Stimulated activated CD4-positive, alpha-beta T cell treated with anti-CD3 and anti-CD28 coated beads, Interleukin-2, amount 100 ng/mL, for 24 hours (primary cell): ENCODE measurements around the gene AK9.
A peak's percentile ranks its signal among the peaks of the same experiment; 100 is the strongest.
"Not testable (repeated sequence)": the region's sequence is repeated elsewhere in the genome, so short reads cannot be mapped to it uniquely, and the experiment has no call there.

ENCODE experiments used
- DNase-seq, 2 donors: peaks; one replicate each; pipeline ENCODE4 v3.0.0-alpha.2; 2020

The AK9 gene

DNA sequence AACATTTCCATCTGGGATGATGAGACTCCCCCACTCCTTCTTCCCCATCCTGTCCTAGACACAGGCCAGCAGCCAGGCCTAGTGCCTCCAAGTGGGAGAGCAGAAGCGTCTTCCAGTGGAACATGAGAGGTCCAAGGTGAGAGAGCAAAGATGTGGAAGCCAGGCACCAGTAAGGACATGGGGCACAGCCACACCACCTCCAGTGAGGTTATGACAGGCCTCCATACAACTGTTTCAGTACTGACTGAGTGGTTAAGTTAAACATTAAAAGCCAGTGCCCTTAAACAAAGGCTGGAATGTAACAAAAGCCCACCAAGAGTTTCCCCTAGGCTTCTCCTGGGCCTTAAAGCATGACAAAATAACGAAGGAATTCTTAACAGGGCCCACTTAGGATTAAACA lies 213.3 kb downstream of the AK9 start:
- DNase-seq: no peak

DNA sequence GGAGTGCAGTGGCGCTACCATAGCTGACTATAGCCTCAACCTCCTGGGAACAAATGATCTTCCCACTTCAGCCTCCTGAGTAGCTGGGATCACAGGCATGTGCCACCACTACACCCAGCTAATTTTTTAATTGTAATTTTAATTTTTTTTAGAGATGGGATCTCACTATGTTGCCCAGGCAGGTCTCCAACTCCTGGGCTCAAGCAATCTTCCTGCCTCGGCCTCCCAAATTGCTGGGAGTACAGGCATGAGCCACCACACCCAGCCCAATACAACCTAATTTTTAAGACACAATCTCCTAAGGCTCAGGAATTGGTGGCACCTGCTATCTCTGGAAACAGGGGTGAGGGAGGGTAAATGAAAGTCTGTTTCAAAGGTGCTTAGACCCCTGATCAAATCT lies 213.8 kb downstream of the AK9 start:
- no peak for DNase-seq

DNA sequence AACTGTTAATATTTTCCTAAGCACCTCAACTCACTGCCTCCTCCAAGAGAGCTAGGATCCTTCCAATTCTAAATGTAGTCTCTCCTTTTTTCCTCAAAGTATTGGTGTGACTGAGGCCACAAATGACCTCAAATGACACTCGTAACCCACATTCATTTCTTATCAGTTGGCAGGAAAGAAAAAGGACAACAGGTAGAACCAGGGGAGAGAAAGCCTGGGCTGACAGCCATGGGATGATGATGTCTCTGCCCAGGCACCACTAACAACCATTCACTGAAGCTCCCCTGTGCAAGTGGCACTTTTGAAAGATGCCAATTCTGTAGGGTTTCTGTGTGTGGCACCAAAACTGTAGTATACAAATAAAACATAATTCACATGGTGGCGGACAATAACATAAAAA lies 215.4 kb downstream of the AK9 start:
- DNase-seq: no peak

DNA sequence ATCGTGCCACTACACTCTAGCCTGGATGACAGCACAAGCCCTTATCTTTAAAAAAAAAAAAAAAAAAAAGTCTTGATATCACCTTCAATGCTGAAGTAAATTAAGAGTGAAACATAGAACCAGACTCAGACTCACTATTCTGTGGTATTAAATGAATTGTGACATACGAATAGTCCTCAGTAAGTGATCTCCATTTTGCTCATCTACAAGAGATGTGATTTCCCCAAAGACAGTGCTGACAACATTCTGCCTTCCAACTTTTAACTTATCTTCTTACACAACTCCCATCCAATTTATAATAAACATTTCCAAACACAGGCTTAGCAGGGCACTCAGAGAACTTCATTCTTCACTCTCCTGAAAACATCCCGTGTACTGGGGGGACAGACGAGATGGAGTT lies 216.0 kb downstream of the AK9 start:
- no peak for DNase-seq

DNA sequence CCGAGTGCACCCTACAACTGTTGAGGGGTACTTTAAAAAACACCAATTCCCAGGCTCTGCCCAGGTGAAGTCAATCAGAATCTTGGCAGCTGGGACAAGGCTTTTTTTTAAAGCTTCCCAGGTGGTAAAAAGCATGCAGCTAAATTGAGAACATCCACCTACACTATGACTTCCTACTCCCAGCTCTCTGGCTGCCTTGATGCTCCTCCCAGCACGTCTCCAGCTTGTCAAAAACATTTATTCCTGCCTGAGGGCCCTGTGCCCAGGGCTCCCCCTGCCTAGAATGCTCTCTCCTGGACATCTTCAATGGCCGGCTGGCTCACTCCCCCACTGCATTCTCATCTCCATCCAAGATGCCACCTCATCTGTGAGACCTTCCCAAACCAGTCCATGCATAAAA lies 217.9 kb downstream of the AK9 start:
- peak in 1 of 2 donors; percentile 13 for DNase-seq

DNA sequence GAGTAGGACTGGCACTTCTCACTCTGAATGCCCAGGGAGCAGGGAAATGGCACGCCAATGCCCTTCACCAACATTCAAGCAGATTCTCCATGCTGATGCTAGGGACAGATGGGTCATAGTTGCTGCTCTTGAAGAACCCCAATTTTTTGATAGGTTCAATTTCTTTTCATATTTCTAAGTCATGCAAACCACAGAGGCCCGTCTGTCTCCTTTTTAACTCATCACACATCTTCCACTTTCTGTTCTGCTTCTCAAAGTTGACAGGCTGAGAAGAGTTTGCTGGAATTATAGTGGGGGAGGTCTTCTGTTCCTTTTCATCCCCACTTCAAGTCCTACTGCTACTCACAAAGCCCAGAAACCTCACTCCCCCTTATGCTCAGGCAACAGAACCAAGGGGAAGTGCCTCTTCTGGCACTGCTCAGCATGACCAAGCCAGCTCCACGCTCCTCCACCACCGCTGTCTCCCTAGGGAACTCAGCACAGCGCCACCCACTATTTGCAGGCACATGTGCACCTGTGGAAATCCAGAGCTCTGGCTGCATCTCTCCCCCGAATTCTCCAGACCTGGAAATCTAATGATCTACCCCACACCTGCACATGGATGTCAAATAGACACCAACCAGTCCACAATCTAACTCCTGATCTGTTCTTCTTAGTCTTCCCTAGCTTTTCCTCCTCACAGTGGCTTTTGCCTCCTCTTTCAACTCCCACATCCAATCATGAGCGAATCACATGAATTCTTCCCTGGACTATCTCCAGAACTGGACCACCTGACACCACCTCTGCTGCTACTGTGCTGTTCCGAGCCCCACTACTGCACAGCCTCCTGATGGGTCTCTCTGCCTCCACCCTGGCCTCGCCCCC lies 218.6 kb downstream of the AK9 start:
- DNase-seq: peak in 1 of 2 donors; percentile 14

DNA sequence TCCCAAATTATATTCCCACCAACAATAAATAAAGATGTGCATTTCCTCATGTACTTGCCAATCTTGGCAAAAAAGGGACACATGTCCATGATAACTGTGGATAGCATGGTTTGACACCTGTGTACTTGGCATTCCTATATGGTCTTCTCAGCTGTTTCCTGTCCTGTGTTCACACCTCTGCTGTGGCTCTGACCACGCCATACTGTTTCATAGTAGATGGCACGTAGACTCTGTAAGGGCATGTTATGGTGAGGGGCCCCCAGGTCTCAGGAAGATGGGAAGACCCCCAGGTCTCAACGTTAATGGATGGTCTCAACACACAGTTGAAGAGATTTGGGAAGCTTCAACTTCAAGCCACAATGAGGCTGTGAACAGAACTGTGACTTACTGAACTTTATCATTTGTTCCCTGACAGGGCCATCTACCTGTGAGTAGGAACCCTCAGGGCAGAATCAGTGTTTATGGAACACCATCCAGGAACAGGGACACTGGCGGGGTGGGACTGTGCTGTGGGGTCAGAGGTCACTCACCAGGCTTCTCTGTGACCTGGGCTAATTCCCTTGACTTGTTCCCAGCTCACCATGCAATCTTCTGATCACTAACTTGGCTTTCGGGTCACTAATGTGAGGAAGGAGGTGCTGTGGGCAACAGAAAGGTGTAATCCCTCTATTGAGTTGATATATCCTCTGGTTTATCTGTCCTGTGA lies 219.7 kb downstream of the AK9 start:
- DNase-seq: peak in 1 of 2 donors; percentile 6

DNA sequence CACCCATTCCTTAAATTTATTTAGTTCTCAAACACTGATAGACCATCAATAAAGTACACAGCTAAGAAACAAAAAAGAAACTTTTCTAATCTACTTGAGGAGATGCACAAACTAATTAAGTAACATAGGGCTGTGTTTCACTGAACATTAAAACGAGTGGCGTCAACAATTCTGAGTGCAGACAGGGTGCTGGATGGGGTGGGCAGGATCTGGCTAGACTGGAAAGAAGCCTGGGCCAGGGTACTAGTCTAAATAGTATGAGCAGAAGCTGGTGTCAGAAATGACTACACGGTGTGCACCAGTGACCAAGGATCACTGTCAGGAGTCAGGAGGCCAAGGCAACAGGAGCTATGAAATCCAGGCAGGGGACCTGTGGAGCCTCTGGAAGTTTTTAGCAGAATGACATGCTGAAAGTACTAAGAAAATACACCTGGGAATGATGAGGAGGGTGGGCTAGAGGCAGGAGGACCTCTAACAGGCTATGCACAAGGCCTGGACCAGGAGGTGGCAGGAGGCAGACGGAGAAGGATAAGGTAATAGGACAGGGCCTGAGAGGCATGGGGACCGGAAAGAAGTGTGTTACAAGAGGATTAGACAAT lies 221.3 kb downstream of the AK9 start:
- peak in 1 of 2 donors; percentile 13 for DNase-seq

DNA sequence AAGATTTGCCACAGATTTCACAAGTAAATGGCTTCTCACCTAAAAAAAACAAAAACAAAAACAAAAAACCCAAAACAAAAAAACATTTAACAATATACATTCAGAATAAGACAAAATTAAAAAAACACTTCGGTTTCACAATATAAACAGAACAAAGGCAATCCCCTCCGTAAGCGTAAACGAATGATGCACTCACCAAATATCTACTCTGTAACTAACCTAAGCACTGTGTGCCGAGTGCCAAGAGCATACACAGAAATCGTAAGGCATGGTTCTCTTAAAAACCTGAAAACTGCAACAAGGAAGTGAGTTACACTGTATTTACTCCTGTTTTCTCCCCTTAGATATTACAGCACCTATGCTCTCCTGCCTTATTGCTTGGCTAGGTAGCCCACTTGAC lies 223.3 kb downstream of the AK9 start:
- peak in 1 of 2 donors; percentile 4 for DNase-seq

DNA sequence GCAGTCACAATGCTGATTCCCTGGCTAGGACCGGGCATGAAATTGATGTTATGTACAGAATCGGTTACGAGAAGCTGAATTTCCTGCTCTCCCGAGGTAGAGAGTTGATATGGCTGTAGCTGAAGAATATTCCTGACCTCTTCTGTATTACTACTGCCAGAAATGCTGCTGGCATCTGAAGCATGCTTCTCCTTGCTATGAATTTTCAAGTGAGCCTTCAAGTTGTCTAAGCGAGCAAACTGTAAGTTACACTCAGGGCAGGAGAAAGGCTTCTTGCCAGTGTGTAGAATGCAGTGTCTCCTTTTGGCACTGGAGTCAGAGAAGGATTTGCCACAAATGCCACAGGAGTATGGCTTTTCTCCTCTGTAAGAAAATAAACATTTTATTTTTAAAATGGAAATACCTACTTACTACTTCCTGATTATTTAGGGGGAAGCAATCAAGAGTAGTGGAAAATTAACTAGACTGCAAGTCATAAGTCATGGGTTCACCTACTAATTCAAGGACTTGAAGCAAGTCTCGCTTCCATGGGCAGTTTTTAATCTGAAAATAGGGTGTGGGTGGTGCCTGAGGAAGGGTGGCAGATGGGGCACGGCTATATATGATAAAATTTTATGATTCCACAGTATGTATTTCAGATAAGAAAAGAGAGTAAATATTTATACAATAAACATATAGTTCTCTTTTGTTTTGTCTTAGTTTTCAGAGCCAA lies 224.6 kb downstream of the AK9 start:
- DNase-seq: no peak

DNA sequence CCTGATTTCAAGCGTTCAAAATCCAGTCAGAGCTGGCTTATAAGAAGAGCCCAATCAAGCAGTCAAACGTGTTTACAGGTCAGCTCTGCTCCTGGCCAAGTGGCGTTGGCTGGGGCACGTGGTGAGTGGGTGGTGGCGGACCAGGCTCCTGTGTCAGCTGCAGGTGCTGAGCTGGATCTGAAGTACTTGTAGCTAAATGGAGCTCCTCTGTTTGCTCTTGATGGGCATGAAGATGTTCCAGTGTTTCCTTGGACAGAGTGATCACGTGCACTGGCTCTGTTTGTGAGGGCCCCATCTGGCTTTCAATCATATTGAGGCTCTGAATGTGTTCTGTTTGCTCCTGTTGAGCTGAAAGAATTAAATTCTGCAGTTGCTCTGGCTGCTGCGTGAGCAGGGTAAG lies 225.2 kb downstream of the AK9 start:
- DNase-seq: no peak

DNA sequence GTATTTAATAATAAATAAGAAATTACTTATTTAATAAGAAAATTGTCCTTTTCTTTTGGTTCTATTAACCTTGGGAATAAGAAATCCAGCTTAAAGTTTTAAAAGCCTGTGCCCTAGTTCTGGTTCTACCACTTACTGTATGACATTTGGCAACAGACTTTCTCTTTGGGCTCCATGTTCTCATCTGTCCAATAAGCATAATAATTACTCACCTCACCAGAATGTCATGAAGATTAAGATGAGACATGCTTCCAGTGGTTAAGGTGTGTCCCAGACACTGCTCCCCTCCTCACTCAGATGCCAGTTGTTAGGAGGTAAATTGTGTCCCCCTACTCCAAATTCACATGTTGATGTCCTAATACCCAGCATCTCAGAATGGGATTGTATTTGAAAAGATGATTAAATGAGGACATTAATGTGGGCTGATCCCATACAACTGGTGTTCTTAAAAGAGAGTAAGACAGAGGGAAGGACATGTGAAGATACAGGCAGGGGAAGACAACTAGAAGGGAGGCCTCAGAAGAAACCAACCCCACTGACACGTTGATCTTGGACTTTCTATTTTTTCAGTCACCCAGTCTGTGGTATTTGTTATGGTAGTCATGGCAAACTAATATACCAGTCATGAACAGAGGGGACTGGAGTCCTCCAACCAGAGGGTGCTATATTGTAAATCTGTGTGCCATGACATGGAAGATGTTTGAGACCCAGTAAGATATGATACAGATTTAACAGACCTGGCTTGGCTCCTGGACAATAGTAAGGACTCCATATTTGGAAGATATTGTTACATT lies 229.1 kb downstream of the AK9 start:
- DNase-seq: no peak

DNA sequence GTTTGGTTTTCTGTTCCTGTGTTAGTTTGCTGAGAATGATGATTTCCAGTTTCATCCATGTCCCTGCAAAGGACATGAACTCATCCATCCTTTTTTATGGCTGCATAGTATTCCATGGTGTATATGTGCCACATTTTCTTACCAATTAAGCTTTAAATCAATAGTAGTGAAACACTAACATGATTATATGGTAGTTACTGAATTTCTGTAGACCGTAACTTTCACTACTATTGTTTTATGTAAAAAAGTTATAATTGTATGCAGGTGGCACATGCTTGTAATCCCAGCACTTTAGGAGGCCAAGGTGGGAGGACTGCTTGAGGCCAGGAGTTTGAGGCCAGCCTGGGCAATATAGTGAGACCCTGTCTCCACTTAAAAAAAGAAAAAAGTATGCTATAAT lies 229.8 kb downstream of the AK9 start:
- DNase-seq: not testable (repeated sequence)

DNA sequence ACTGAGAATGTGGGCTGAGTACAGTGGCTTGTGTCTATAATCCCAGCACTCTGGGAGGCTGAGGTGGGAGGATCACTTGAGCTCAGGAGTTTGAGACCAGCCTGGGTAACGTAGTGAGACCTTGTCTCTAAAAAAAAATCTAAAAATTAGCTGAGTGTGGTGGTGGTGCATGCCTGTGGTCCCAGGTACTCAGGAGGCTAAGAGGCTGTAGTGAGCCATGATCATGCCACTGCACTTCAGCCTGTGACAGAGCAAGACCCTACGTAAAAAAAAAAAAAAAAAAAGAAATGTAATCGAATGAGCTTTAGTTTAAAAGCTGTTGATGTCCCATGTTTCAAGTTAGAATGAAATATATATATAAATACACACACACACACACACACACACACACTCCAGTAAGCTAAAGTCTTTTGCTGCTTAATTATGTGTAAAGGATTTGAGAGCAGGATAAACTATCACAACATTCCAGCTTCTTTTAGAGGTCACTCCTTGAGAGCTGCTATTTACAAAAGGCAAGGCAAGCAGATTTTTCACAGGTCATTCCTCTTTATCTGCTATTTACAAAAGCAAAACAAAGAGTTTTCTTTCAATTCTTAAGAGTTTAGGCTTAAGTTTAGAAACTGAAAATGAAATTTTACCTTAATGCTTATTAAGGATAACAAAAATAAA lies 230.7 kb downstream of the AK9 start:
- no peak for DNase-seq

DNA sequence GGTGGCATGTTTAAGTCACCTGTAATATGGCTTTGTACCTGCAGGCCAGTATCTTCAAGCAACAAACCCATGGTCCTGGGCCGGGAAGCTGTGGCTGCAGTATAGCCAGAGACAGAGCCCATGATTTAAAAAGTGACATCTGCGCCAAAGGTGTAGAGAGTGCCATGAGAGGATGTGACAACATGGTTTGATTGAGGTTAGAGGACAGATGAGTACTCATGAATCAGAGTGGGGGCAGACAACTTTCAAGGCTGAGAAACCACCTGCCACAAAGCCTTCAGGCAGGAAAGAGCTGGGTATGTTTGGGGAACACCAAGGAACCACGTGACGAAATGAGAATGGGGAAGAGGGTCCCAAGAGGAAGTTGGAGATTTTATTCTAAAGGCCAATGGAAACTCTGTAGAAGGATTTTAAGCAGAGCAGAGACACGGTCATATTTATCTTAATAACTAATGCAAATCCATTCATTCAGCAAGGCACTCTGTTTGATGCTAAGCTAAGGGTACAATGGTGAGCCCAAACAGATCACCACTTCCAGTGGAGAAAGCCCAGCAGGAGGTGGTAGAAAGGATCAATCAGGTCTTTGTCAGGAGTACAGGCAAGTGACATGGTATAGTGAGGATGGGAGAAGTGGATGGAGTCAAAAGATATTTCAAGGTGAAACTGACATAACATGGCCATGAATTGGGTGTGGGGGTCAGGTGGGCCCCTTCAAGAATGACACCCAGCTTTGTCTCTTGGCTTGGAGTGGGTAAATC lies 232.0 kb downstream of the AK9 start:
- DNase-seq: peak in 1 of 2 donors; percentile 51

DNA sequence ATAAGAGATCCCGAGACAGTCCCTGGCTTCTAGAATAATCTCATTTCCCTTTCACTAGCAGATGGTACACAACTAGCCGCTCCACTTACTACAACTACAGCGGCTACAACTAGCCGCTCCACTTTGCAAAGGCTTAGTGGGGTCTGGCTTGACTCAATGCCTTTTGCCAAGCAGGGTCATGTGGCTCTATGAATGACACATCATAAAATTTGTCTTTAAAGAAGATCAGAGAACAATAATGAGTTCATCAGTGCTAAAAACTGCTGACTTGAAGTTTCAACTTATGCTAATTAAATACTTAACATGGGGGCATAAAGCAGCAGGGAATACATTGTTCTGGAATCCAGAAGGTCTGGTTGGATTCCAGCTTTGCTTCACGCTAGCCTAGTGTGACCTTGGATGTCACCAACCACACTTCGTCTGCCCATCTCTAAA lies 233.4 kb downstream of the AK9 start:
- DNase-seq: no peak

DNA sequence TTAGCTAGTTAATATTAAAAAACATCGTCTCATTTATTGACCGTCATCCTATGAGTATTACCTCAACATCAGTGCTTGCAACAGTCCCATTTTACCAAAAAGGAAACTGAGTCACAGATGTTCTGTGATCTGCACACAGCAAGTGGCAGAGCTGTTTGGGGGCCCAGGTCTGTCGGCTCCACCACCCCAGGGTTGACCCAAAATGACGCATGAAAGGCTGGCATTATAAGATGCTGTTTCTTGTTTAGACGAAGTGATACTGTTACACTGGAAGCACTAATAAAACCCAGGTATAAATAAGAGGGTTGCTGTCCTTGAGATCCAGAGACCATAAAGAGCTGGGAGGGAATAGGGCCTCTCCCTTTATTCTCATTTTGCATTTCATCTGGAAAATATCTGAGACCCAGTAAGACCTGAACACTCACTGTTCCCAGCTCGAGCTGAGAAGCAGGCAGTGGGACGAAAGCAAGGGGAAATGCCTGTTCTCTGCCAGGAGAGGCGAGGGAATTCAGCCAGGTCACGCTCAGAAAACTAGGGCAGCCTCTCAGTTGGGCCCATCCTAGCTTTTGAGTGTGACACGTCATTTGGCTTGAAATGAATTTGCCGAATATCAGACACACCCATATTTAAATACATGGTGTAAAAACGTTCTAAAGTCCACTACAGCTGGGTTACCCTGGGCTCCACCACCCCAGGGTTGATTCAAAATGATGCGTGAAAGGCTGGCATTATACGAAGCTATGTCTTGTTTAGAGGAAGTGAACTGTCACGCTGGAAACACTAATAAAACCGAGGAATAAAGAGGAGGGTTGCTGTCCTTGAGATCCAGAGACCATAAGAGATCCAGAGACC lies 234.1 kb downstream of the AK9 start:
- no peak for DNase-seq

DNA sequence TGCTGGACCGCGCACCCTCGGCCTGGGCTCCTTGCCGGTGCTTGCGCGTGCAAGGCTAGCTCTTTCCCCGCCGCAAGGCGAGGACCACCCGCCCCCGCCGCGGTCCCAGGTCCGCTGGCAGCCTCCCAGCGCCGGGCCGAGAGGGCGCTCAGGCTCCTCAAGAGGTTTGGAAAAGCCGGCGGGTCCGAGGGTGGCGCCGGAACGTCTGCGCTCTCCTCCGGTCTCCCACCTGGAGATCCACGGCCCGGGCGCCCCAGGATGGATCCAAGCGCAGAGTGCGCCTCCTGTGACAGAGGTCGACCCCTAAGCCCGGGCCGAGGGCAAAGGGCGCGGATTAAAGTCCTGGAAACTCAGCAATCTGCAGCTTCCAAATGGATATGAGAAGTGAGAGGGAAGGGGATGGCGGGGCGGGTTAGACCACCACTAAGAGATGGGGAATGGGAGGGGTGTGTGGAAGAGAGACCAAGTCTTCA lies 234.9 kb downstream of the AK9 start:
- DNase-seq: no peak

DNA sequence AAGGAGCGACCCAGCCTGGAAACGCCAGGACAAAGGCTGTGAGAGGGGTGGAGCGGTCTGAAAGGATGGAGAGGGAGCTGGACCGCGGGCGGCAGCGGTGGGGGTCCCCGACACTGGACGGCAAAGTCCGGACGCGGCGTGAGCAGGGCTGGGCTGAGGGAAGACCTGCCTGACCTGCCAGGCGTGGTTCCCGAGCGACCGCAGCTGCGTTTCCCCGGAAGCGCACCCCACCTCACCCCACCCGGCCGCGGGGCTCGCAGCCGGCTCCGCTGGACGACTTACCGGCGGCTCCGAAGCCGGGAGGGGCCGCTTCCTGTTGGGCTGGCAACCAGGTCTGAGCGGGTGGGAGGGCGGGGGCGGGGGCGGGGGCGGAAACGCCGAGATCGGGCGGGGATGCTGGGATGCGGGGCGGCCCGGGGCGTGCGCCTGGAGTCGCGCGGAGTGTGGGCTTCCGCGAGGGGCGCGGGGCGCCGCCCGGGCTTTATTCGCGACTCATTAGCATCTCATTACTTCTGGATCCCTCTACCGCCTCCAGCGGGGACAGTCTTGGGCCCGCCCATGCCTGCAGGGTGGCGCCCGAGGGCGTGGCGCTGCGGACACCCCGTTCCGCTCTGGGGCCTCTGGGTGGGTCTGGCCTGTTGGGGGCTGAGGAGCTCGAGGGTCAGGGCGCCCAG lies 235.4 kb downstream of the AK9 start, which contains the start of gene MICAL1:
Gene MICAL1 (minus strand): TSS at position 336 of the 674 bp plus-strand sequence. CDS start 1,576 bp downstream, outside the sequence.
- peak; percentile 62 to 66 for DNase-seq
